HepG2 (cell line): ENCODE measurements around the gene CDHR1. TPM values are rescaled to one million over a fixed set of nuclear protein-coding genes. Genes with fewer than 3 reads are reported as not detected.
"Not testable (repeated sequence)": the region's sequence is repeated elsewhere in the genome, so short reads cannot be mapped to it uniquely, and the experiment has no call there.

Experiments used
- ATAC-seq: fragments of 200-7000 bp; cut with Tn5 transposase; 3 replicates; pipeline ENCODE4 v1.9.1; 2020; ENCODE audit warnings: mild to moderate bottlenecking, moderate library complexity
- BruUV-seq: library from RNA; stranded (reverse); fragments of 400-500 nt; replicated peaks from 2 replicates; lab custom pipeline; 2021; lab: Mats Ljungman, UMichigan
- CTCF ChIA-PET: fragments of 300-600 bp; formaldehyde crosslinking; extraction: SDS; loops from one replicate; lab custom pipeline; 2021; ENCODE audit warnings: low total read pairs, inconsistent platforms, low intra/inter-chr PET ratio; lab: Yijun Ruan, JAX
- POLR2A ChIA-PET: fragments of 350-600 bp; sonication (Branson Sonifier 250); formaldehyde crosslinking; loops from one replicate; lab custom pipeline; 2020; ENCODE audit warnings: antibody characterized with exemption, inconsistent platforms; lab: Yijun Ruan, JAX
- DNase-seq: peaks from one replicate; pipeline ENCODE4 v3.0.0-alpha.2; 2015; ENCODE audit warnings: low spot score
- FAIRE-seq: peaks from 3 replicates; lab custom pipeline; 2011; peaks lifted over from hg19 to GRCh38; lab: Jason Lieb, UNC
- H2AFZ ChIP-seq: one replicate; pipeline ENCODE4 v1.6.1; 2011; ENCODE audit warnings: low read length, inconsistent platforms
- H3K27ac ChIP-seq: fragments of 300-600 bp; 3 replicates; pipeline ENCODE4 v1.8.0; 2011; ENCODE audit warnings: mixed run types, mild to moderate bottlenecking, mixed read lengths, low read length, inconsistent platforms; ENCODE audit not compliant: insufficient read depth; ENCODE audit errors: extremely low read length
- H3K27me3 ChIP-seq, 2 experiments: fragments of 200-600 bp in 1 of 2; 2 replicates in 1 of 2; 3 replicates in 1 of 2; pipeline versions ENCODE4 v1.6.0 to v1.8.0; 2011; ENCODE audit warnings: low read length in 2 of 2, mild to moderate bottlenecking in 2 of 2, moderate library complexity in 2 of 2, inconsistent platforms in 1 of 2; ENCODE audit not compliant: insufficient read depth in 2 of 2, control insufficient read depth in 1 of 2
- H3K36me3 ChIP-seq, 2 experiments: fragments of 200-600 bp in 1 of 2; replicated peaks in 1 of 2; 2 replicates in 1 of 2; 3 replicates in 1 of 2; pipeline versions ENCODE4 v1.5.1 to v1.8.0; 2011; ENCODE audit warnings: low read length in 2 of 2, inconsistent platforms in 1 of 2; ENCODE audit not compliant: insufficient read depth in 2 of 2, control insufficient read depth in 1 of 2
- H3K4me1 ChIP-seq: 2 replicates; pipeline ENCODE4 v1.5.1; 2012; ENCODE audit warnings: low read length, inconsistent platforms; ENCODE audit not compliant: insufficient read depth
- H3K4me2 ChIP-seq: 2 replicates; pipeline ENCODE4 v1.6.0; 2011; ENCODE audit warnings: low read depth, low read length, inconsistent platforms
- H3K4me3 ChIP-seq, 3 experiments: fragments of 200-600 bp in 1 of 3; sonication (generic), shearing (Covaris generic) in 1 of 3; replicated peaks in 1 of 3; 2 replicates each; pipeline ENCODE4 v1.5.1; 2011 to 2016; ENCODE audit warnings: low read length in 3 of 3, inconsistent platforms in 2 of 3, low read depth in 2 of 3, mild to moderate bottlenecking in 2 of 3, control low read depth in 1 of 3, mixed read lengths in 1 of 3; ENCODE audit not compliant: insufficient read depth in 1 of 3
- H3K79me2 ChIP-seq: one replicate; pipeline ENCODE4 v1.6.1; 2011; ENCODE audit warnings: low read length, inconsistent platforms; ENCODE audit not compliant: insufficient read depth
- H3K9ac ChIP-seq: 2 replicates; pipeline ENCODE4 v1.6.0; 2011; ENCODE audit warnings: mild to moderate bottlenecking, low read depth, low read length, inconsistent platforms; ENCODE audit not compliant: insufficient read depth
- H3K9me3 ChIP-seq: 2 replicates; pipeline ENCODE4 v1.5.1; 2012; ENCODE audit warnings: mild to moderate bottlenecking, low read length
- H4K20me1 ChIP-seq: 2 replicates; pipeline ENCODE4 v1.6.0; 2011; ENCODE audit warnings: inconsistent platforms, mild to moderate bottlenecking, low read length, moderate library complexity; ENCODE audit not compliant: insufficient read depth
- BCL6 ChIP-seq: IDR thresholded peaks from 2 replicates; pipeline ENCODE4 v1.6.1; 2016; ENCODE audit warnings: missing genetic modification reagents, missing compliant biosample characterization
- DMAP1 ChIP-seq: IDR thresholded peaks from 2 replicates; pipeline ENCODE4 v1.6.1; 2016
- GLI4 ChIP-seq: sonication (generic); formaldehyde crosslinking; IDR thresholded peaks from 2 replicates; pipeline ENCODE4 v1.5.1; 2020; ENCODE audit warnings: missing genetic modification reagents, mild to moderate bottlenecking, moderate library complexity, borderline replicate concordance
- PHB2 ChIP-seq: fragments of 450-650 bp; IDR thresholded peaks from 2 replicates; pipeline ENCODE4 v1.6.1; 2018; ENCODE audit not compliant: partially characterized antibody
- PPARG ChIP-seq: conservative IDR thresholded peaks from 2 replicates; pipeline ENCODE4 v1.6.1; 2016; ENCODE audit warnings: missing biosample characterization, missing genetic modification reagents
- REL ChIP-seq: sonication (generic); formaldehyde crosslinking; conservative IDR thresholded peaks from 2 replicates; pipeline ENCODE4 v1.8.0; 2022; ENCODE audit warnings: mild to moderate bottlenecking, missing genetic modification reagents, moderate library complexity
- STAT5B ChIP-seq: sonication (generic); formaldehyde crosslinking; IDR thresholded peaks from 2 replicates; pipeline ENCODE4 v1.4.0; 2020; ENCODE audit warnings: missing genetic modification reagents
- TAF15 ChIP-seq: fragments of 200-400 bp; formaldehyde crosslinking; IDR thresholded peaks from one replicate; pipeline ENCODE4 v1.6.1; 2018; ENCODE audit warnings: mild to moderate bottlenecking, low read depth, low read length; ENCODE audit not compliant: poor library complexity, severe bottlenecking
- ZFP36L2 ChIP-seq: sonication (generic); formaldehyde crosslinking; IDR thresholded peaks from 2 replicates; pipeline ENCODE4 v1.4.0; 2020; ENCODE audit warnings: missing genetic modification reagents
- ZNF333 ChIP-seq: sonication (generic); formaldehyde crosslinking; IDR thresholded peaks from 2 replicates; pipeline ENCODE4 v1.4.0; 2020; ENCODE audit warnings: mild to moderate bottlenecking, missing genetic modification reagents, borderline replicate concordance
- ZNF343 ChIP-seq: sonication (generic); formaldehyde crosslinking; IDR thresholded peaks from 2 replicates; pipeline ENCODE4 v1.4.0; 2020; ENCODE audit warnings: mild to moderate bottlenecking, missing genetic modification reagents
- ZNF670 ChIP-seq: sonication (generic); formaldehyde crosslinking; IDR thresholded peaks from 2 replicates; pipeline ENCODE4 v1.8.0; 2022; ENCODE audit warnings: mild to moderate bottlenecking, missing genetic modification reagents, borderline replicate concordance
- ZNF773 ChIP-seq: sonication (generic); formaldehyde crosslinking; IDR thresholded peaks from 2 replicates; pipeline ENCODE4 v1.4.0; 2020; ENCODE audit warnings: missing genetic modification reagents, borderline replicate concordance
- WGBS: methylation state at CpG from one replicate; pipeline ENCODE4 v1.1.6; 2017; ENCODE audit warnings: low lambda C conversion rate; 5-methylcytosine and 5-hydroxymethylcytosine counted together
- in situ Hi-C: cut with HindIII; loops from 2 replicates; pipeline ENCODE4 v1.10.0; 2017; ENCODE audit warnings: low pct_unique_long_range_greater_than_20kb; ENCODE audit not compliant: extremely low pct_ligation_motif_present
- intact Hi-C: fragments of 100-400 bp; cut with micrococcal nuclease; formaldehyde crosslinking; loops from one replicate; pipeline ENCODE4 v1.10.0; 2022; ENCODE audit not compliant: unreplicated experiment
- polyA plus RNA-seq, 8 experiments: library from polyadenylated mRNA; depleted of rRNA in 3 of 8; stranded (reverse) in 7 of 8; unstranded in 1 of 8; fragments of >200 nt; fragmentation: Illumina TruSeq in 4 of 8; extraction: Trizol in 4 of 8; gene quantifications; 2 replicates each; pipeline versions ENCODE4 v1.2.1 to v1.2.3, GENCODE V29; 2011 to 2016; ENCODE audit warnings: low read depth in 4 of 8, missing spikeins in 1 of 8, mixed read lengths in 1 of 8; ENCODE audit not compliant: insufficient read depth in 1 of 8
- total RNA-seq, 5 experiments: library from RNA; depleted of rRNA; stranded (reverse); fragments of >200 nt; fragmentation: Illumina TruSeq; extraction: Trizol; gene quantifications; 2 replicates each; pipeline ENCODE4 v1.2.3, GENCODE V29; 2016; ENCODE audit warnings: low read depth in 1 of 5
- TF ChIP-seq, protein P1 (sequence below): fragments of 450-650 bp; IDR thresholded peaks from 2 replicates; pipeline ENCODE4 v1.6.1; 2017
- TF ChIP-seq, protein P2 (sequence below): sonication (generic); formaldehyde crosslinking; IDR thresholded peaks from 2 replicates; pipeline ENCODE4 v1.5.0; 2020; ENCODE audit warnings: mild to moderate bottlenecking, missing genetic modification reagents, moderate library complexity

CDHR1 gene
- total and polyA plus RNA-seq, 2 of the 13 experiments (the other 11 are each of a cell fraction or from before 2014, with no cell fraction given), result 0.04 to 0.09 TPM

- intact Hi-C loops, result loop anchor here (1.0 kb wide), 2 partner anchors 8 to 57 kb away; no protein-coding TSS in a partner anchor
- CTCF ChIA-PET, in situ Hi-C loops: not testable (repeated sequence)
These were observed 46.2 kb upstream of the CDHR1 start for GRCh38 chr10:84148006-84148597.

GRCh38 chr10:84149854-84150253 lies 44.5 kb upstream of the CDHR1 start:
- CTCF ChIA-PET, result no interaction called here
- Histone ChIP-seq H3K4me1 (no peaks in the 10 kb centered on the region), H3K36me3 (peaks cover 15 to 52% of the 10 kb centered on the region in 2 experiments), H4K20me1 (no peaks in the 10 kb centered on the region), H3K27ac (no peak overlapping the region), H3K79me2 (no peaks in the 10 kb centered on the region), H3K9ac (no peak overlapping the region), H3K4me2 (no peak overlapping the region), H3K27me3 (no peaks in the 10 kb centered on the region), H3K9me3 (no peaks in the 10 kb centered on the region), H3K4me3 (no peak overlapping the region), H2AFZ (no peak overlapping the region)
- FAIRE-seq, result no peak
- POLR2A ChIA-PET, result interaction anchor here (1.7 kb wide), 1 partner anchor 10 kb away, joined by 8 read pairs; the partner anchor contains the start of gene GHITM
- BruUV-seq, result no TSS peak
- WGBS, result 100% methylated on average over 2 of the region's 2 CpGs
- ATAC-seq, result no peak
- in situ Hi-C loops, result no loop called here
- DNase-seq, result no peak
- intact Hi-C loops, result no loop called here
- TF ChIP-seq ZNF333, result no peak
- TF ChIP-seq TAF15, result no peak
- no peak for TF ChIP-seq ZNF773 (CRISPR knock-in tag)
- no peak for TF ChIP-seq PPARG
- no peak for TF ChIP-seq REL
- TF ChIP-seq GLI4 (CRISPR knock-in tag), result no peak
- TF ChIP-seq ZNF670 (CRISPR knock-in tag), result no peak
- TF ChIP-seq BCL6 (CRISPR knock-in tag), result no peak
- TF ChIP-seq PHB2, result no peak
- TF ChIP-seq STAT5B, result no peak
- TF ChIP-seq ZNF343 (CRISPR knock-in tag), result no peak
- no peak for TF ChIP-seq DMAP1 (CRISPR knock-in tag)
- TF ChIP-seq, protein P1, sequence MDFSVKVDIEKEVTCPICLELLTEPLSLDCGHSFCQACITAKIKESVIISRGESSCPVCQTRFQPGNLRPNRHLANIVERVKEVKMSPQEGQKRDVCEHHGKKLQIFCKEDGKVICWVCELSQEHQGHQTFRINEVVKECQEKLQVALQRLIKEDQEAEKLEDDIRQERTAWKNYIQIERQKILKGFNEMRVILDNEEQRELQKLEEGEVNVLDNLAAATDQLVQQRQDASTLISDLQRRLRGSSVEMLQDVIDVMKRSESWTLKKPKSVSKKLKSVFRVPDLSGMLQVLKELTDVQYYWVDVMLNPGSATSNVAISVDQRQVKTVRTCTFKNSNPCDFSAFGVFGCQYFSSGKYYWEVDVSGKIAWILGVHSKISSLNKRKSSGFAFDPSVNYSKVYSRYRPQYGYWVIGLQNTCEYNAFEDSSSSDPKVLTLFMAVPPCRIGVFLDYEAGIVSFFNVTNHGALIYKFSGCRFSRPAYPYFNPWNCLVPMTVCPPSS, result no peak
- TF ChIP-seq ZFP36L2 (CRISPR knock-in tag), result no peak

More at GRCh38 chr10:84148006-84148597, 46.2 kb upstream of the CDHR1 start:
- not testable (repeated sequence) for H3K4me1 ChIP-seq, H3K9ac ChIP-seq, H4K20me1 ChIP-seq, H3K4me2 ChIP-seq, H3K27me3 ChIP-seq, H3K79me2 ChIP-seq, ATAC-seq
- DNase-seq, result peak; percentile 25
- POLR2A ChIA-PET, result interaction anchor here (0.9 to 1.1 kb wide), 2 partner anchors 8 to 9 kb away, joined by 3 read pairs; partner anchors contain the start of gene GHITM
- peaks cover 19 to 66% of the 10 kb centered on the region in 2 experiments for H3K36me3 ChIP-seq
- TF ChIP-seq, protein P2, sequence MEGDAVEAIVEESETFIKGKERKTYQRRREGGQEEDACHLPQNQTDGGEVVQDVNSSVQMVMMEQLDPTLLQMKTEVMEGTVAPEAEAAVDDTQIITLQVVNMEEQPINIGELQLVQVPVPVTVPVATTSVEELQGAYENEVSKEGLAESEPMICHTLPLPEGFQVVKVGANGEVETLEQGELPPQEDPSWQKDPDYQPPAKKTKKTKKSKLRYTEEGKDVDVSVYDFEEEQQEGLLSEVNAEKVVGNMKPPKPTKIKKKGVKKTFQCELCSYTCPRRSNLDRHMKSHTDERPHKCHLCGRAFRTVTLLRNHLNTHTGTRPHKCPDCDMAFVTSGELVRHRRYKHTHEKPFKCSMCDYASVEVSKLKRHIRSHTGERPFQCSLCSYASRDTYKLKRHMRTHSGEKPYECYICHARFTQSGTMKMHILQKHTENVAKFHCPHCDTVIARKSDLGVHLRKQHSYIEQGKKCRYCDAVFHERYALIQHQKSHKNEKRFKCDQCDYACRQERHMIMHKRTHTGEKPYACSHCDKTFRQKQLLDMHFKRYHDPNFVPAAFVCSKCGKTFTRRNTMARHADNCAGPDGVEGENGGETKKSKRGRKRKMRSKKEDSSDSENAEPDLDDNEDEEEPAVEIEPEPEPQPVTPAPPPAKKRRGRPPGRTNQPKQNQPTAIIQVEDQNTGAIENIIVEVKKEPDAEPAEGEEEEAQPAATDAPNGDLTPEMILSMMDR (CRISPR knock-in tag), result peak; percentile 52
- TF ChIP-seq, all 625 proteins: peak for 1; not testable (repeated sequence) for 624
- not testable (repeated sequence) for H3K9me3 ChIP-seq, H2AFZ ChIP-seq, FAIRE-seq, H3K27ac ChIP-seq, H3K4me3 ChIP-seq, BruUV-seq
- WGBS, result 79% methylated on average over 9 of the region's 9 CpGs
